GM21360 (cell line): ENCODE data around the gene ZDHHC9.
A peak's percentile ranks its signal among the peaks of the same experiment; 100 is the strongest.

ENCODE experiments used
- ATAC-seq: cut with Tn5 transposase; IDR thresholded peaks from one replicate; pipeline ENCODE4 v1.9.1; 2021; ENCODE audit warnings: mild to moderate bottlenecking, moderate library complexity; ENCODE audit not compliant: unreplicated experiment

Gene ZDHHC9

GRCh38 chrX:129823522-129823921, 20.2 kb downstream of the ZDHHC9 start:
- ATAC-seq: no peak

- peak; percentile 75 for ATAC-seq
These were observed 20.6 kb downstream of the ZDHHC9 start for GRCh38 chrX:129823115-129823514.

- ATAC-seq: no peak
These were observed 25.6 kb downstream of the ZDHHC9 start for GRCh38 chrX:129818123-129818522.

- ATAC-seq: no peak
These were observed 29.9 kb downstream of the ZDHHC9 start for GRCh38 chrX:129813662-129814368.

- no peak for ATAC-seq
These were observed 34.6 kb downstream of the ZDHHC9 start for GRCh38 chrX:129808829-129809796.

GRCh38 chrX:129808158-129808828, 35.4 kb downstream of the ZDHHC9 start:
- ATAC-seq: no peak

GRCh38 chrX:129804806-129805205, 38.9 kb downstream of the ZDHHC9 start:
- no peak for ATAC-seq

GRCh38 chrX:129802863-129803262, 40.8 kb downstream of the ZDHHC9 start:
- no peak for ATAC-seq

- ATAC-seq: no peak
These were observed 43.5 kb downstream of the ZDHHC9 start for GRCh38 chrX:129800186-129800585.

GRCh38 chrX:129798888-129799287, 44.8 kb downstream of the ZDHHC9 start:
- ATAC-seq: no peak

- no peak for ATAC-seq
These were observed 45.2 kb downstream of the ZDHHC9 start for GRCh38 chrX:129798456-129798855.

- no peak for ATAC-seq
These were observed 46.3 kb downstream of the ZDHHC9 start for GRCh38 chrX:129797251-129797906.

- no peak for ATAC-seq
These were observed 48.1 kb downstream of the ZDHHC9 start for GRCh38 chrX:129795584-129795983.

- no peak for ATAC-seq
These were observed 50.0 kb downstream of the ZDHHC9 start for GRCh38 chrX:129793604-129794191.

- ATAC-seq: no peak
These were observed 50.9 kb downstream of the ZDHHC9 start for GRCh38 chrX:129792586-129793291.

- no peak for ATAC-seq
These were observed 51.6 kb downstream of the ZDHHC9 start for GRCh38 chrX:129791961-129792570.

GRCh38 chrX:129791336-129791735, 52.4 kb downstream of the ZDHHC9 start:
- no peak for ATAC-seq

- ATAC-seq: no peak
These were observed 52.9 kb downstream of the ZDHHC9 start for GRCh38 chrX:129790808-129791207.

- ATAC-seq: no peak
These were observed 53.5 kb downstream of the ZDHHC9 start for GRCh38 chrX:129790146-129790545.
